Neuronal stem cell (in vitro differentiated cells): ENCODE results near the gene PARD3B.

Experiments
- DNase-seq: peaks from one replicate; pipeline ENCODE4 v3.0.0-alpha.2; 2013; ENCODE audit warnings: low spot score
- H2AFZ ChIP-seq: one replicate; pipeline ENCODE4 v1.6.1; 2013; ENCODE audit warnings: mild to moderate bottlenecking, low read length, inconsistent platforms
- H2AK5ac ChIP-seq: 2 replicates; pipeline ENCODE4 v1.6.1; 2013; ENCODE audit warnings: low read depth, mild to moderate bottlenecking, inconsistent platforms, low read length, moderate library complexity, mixed read lengths
- H2BK120ac ChIP-seq: 2 replicates; pipeline ENCODE4 v1.6.1; 2013; ENCODE audit warnings: low read depth, mild to moderate bottlenecking, inconsistent platforms, low read length, moderate library complexity, mixed read lengths
- H2BK12ac ChIP-seq: one replicate; pipeline ENCODE4 v1.6.1; 2013; ENCODE audit warnings: low read length, inconsistent platforms
- H2BK15ac ChIP-seq: 2 replicates; pipeline ENCODE4 v1.6.1; 2013; ENCODE audit warnings: mild to moderate bottlenecking, low read length, inconsistent platforms, mixed read lengths
- H2BK5ac ChIP-seq: one replicate; pipeline ENCODE4 v1.6.1; 2013; ENCODE audit warnings: inconsistent platforms, mild to moderate bottlenecking, low read length, moderate library complexity
- H3K14ac ChIP-seq: one replicate; pipeline ENCODE4 v1.6.1; 2013; ENCODE audit warnings: low read length, inconsistent platforms
- H3K18ac ChIP-seq: 2 replicates; pipeline ENCODE4 v1.6.1; 2013; ENCODE audit warnings: low read length, inconsistent platforms
- H3K23ac ChIP-seq: 2 replicates; pipeline ENCODE4 v1.6.1; 2013; ENCODE audit warnings: low read depth, mild to moderate bottlenecking, mixed read lengths, low read length, inconsistent platforms; ENCODE audit not compliant: poor library complexity
- H3K27ac ChIP-seq: replicated peaks from 3 replicates; pipeline ENCODE4 v1.5.1; 2013; ENCODE audit warnings: low read length, inconsistent platforms
- H3K27me3 ChIP-seq, 3 experiments: 2 replicates each; pipeline ENCODE4 v1.6.1; 2013; ENCODE audit warnings: low read length in 3 of 3, mild to moderate bottlenecking in 2 of 3, inconsistent platforms in 1 of 3, low read depth in 1 of 3, mixed read lengths in 1 of 3, moderate library complexity in 1 of 3; ENCODE audit not compliant: control insufficient read depth in 3 of 3, insufficient read depth in 3 of 3
- H3K36me3 ChIP-seq, 2 donors: replicated peaks in 1 of 2; 2 replicates each; pipeline ENCODE4 v1.6.1; 2013; ENCODE audit warnings: low read length in 2 of 2; ENCODE audit not compliant: control insufficient read depth in 2 of 2, insufficient read depth in 2 of 2
- H3K4ac ChIP-seq: 2 replicates; pipeline ENCODE4 v1.6.1; 2013; ENCODE audit warnings: inconsistent platforms, mild to moderate bottlenecking, low read length, moderate library complexity
- H3K4me1 ChIP-seq, 2 donors: 1 replicate in 1 of 2; 2 replicates in 1 of 2; pipeline ENCODE4 v1.6.1; 2013; ENCODE audit warnings: low read length in 2 of 2, low read depth in 1 of 2; ENCODE audit not compliant: control insufficient read depth in 2 of 2, insufficient read depth in 1 of 2
- H3K4me2 ChIP-seq: one replicate; pipeline ENCODE4 v1.6.1; 2013; ENCODE audit warnings: mild to moderate bottlenecking, low read length, inconsistent platforms; ENCODE audit not compliant: insufficient read depth, poor library complexity, severe bottlenecking
- H3K4me3 ChIP-seq, 2 donors: 2 replicates each; pipeline ENCODE4 v1.5.1; 2013; ENCODE audit warnings: low read length in 2 of 2, mild to moderate bottlenecking in 2 of 2, inconsistent platforms in 1 of 2, moderate library complexity in 1 of 2
- H3K79me1 ChIP-seq: one replicate; pipeline ENCODE4 v1.6.1; 2013; ENCODE audit warnings: low read depth, mild to moderate bottlenecking, inconsistent platforms, low read length, moderate library complexity
- H3K9ac ChIP-seq: one replicate; pipeline ENCODE4 v1.6.1; 2013; ENCODE audit warnings: mild to moderate bottlenecking, low read depth, low read length, inconsistent platforms; ENCODE audit not compliant: poor library complexity
- H3K9me3 ChIP-seq, 2 donors: replicated peaks in 1 of 2; 2 replicates each; pipeline versions ENCODE3 to v1.6.1; 2013; ENCODE audit warnings: low read length in 2 of 2, mild to moderate bottlenecking in 2 of 2, inconsistent platforms in 1 of 2, low read depth in 1 of 2, mixed read lengths in 1 of 2, moderate library complexity in 1 of 2; ENCODE audit not compliant: control insufficient read depth in 2 of 2, insufficient read depth in 1 of 2
- H4K8ac ChIP-seq: one replicate; pipeline ENCODE4 v1.6.1; 2013; ENCODE audit warnings: low read depth, mild to moderate bottlenecking, inconsistent platforms, low read length, moderate library complexity
- H4K91ac ChIP-seq: one replicate; pipeline ENCODE4 v1.6.1; 2013; ENCODE audit warnings: low read length, low read depth, mild to moderate bottlenecking, inconsistent platforms; ENCODE audit not compliant: poor library complexity
- WGBS, 2 donors: extraction: QIAGEN DNeasy Blood & Tissue Kit; methylation state at CpG; one replicate each; pipeline ENCODE4 v1.1.7; 2013; ENCODE audit warnings: missing lambda C conversion rate in 2 of 2, mixed read lengths in 1 of 2; ENCODE audit not compliant: insufficient read length in 2 of 2, insufficient replicate concordance in 1 of 2; ENCODE audit errors: extremely low coverage in 2 of 2; 5-methylcytosine and 5-hydroxymethylcytosine counted together

PARD3B gene

DNA sequence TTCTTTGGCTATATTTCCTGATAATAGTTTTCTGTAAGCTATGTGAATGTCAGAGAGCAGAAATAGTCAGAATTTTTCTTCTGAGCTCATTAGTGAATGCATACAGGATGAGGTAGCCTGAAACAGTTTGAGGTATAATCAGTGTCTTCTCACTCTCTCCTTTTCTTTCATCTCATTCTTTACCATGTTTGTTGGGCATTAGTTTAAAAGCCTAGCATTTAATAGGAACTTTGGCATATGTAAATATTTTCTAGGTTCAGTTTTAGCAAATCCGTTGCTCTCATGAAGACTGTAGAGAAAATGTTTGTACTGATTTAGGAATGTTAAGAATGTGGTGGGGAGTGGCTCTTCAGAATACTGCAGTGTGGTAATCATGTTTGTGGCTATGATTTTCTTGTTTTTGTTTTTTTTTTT, 119.4 kb downstream of the PARD3B start:
- Histone ChIP-seq H3K27ac (no peak overlapping the region), H2BK12ac (no peak overlapping the region), H2AK5ac (no peak overlapping the region), H4K91ac (no peak overlapping the region), H3K27me3 (no peaks in the 10 kb centered on the region), H3K14ac (no peak overlapping the region), H3K9me3 (no peaks in the 10 kb centered on the region), H2BK120ac (no peak overlapping the region), H4K8ac (no peak overlapping the region), H2BK5ac (no peak overlapping the region), H3K79me1 (no peaks in the 10 kb centered on the region), H3K9ac (no peak overlapping the region), H2AFZ (no peak overlapping the region), H3K23ac (no peak overlapping the region), H2BK15ac (no peak overlapping the region), H3K36me3 (no peaks in the 10 kb centered on the region), H3K18ac (no peak overlapping the region), H3K4me3 (no peak overlapping the region), H3K4ac (no peak overlapping the region), H3K4me2 (no peak overlapping the region), H3K4me1 (peaks cover 3 to 4% of the 10 kb centered on the region in 2 donors)
- no CpG with 5 or more reads among the region's 1 CpG for WGBS, 2 donors
- no peak for DNase-seq

DNA sequence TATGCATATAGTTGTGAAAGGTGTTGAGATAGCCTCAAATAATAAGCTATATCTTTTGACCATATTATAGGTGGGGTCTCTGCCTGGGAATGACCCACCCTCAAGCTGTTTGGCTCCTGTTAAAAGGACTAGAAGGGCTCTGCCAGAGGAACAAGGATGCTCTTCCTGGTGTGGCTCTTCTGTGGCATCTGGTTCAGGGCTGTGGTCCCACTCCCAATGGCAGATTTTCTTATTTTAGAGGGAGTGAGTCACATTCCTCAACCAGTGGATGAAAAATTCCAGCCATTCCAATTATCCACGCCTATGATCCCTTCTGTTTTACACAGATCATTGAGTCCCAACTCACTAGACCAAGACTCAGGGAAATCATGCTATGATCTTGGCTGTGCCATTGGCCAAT, 119.9 kb downstream of the PARD3B start:
- H2AFZ ChIP-seq = no peak overlapping the region
- no peak overlapping the region for H2BK120ac ChIP-seq
- H3K9me3 ChIP-seq = no peaks in the 10 kb centered on the region
- no peak overlapping the region for H3K4me3 ChIP-seq
- no peak overlapping the region for H4K8ac ChIP-seq
- H3K14ac ChIP-seq = no peak overlapping the region
- no peak overlapping the region for H3K4ac ChIP-seq
- H3K18ac ChIP-seq = no peak overlapping the region
- H3K79me1 ChIP-seq = no peaks in the 10 kb centered on the region
- H2BK15ac ChIP-seq = no peak overlapping the region
- H2BK12ac ChIP-seq = no peak overlapping the region
- WGBS, 2 donors = no CpG with 5 or more reads among the region's 1 CpG
- no peak overlapping the region for H3K23ac ChIP-seq
- no peaks in the 10 kb centered on the region for H3K27me3 ChIP-seq
- no peak overlapping the region for H3K9ac ChIP-seq
- no peaks in the 10 kb centered on the region for H3K36me3 ChIP-seq
- no peak overlapping the region for H3K27ac ChIP-seq
- H2BK5ac ChIP-seq = no peak overlapping the region
- H4K91ac ChIP-seq = no peak overlapping the region
- no peak overlapping the region for H2AK5ac ChIP-seq
- no peak for DNase-seq
- peaks cover 3 to 4% of the 10 kb centered on the region in 2 donors for H3K4me1 ChIP-seq
- no peak overlapping the region for H3K4me2 ChIP-seq

DNA sequence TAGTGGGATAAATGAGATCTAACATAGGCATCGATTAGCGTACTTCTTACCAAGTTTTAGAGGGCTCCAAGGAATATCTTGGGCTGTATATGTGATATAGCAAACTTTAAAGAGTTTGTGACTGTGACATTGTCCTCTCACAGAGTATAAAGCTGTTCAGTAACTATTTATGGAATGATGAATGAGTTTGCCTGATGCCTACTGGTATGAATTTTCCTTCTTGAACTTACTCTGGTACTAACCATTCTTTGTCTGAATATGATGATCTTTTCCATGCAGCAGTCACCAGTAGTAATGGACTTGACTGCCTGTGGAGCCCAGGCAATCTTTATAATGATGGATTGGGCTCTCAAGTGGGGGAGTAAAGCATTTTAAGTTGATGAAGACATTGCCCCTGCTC, 120.5 kb downstream of the PARD3B start:
- H3K23ac ChIP-seq = no peak overlapping the region
- no peak overlapping the region for H2AK5ac ChIP-seq
- H3K9me3 ChIP-seq = no peaks in the 10 kb centered on the region
- H2BK15ac ChIP-seq = no peak overlapping the region
- no peak overlapping the region for H3K4ac ChIP-seq
- no peak overlapping the region for H3K4me2 ChIP-seq
- H2BK12ac ChIP-seq = no peak overlapping the region
- peaks cover 3 to 4% of the 10 kb centered on the region in 2 donors for H3K4me1 ChIP-seq
- no peaks in the 10 kb centered on the region for H3K27me3 ChIP-seq
- H3K79me1 ChIP-seq = no peaks in the 10 kb centered on the region
- H4K91ac ChIP-seq = no peak overlapping the region
- H3K18ac ChIP-seq = no peak overlapping the region
- no peak overlapping the region for H3K27ac ChIP-seq
- H2BK120ac ChIP-seq = no peak overlapping the region
- no peak overlapping the region for H2AFZ ChIP-seq
- WGBS, 2 donors = no CpG with 5 or more reads among the region's 2 CpGs
- H3K14ac ChIP-seq = no peak overlapping the region
- H3K4me3 ChIP-seq = no peak overlapping the region
- no peak for DNase-seq
- H3K9ac ChIP-seq = no peak overlapping the region
- H4K8ac ChIP-seq = no peak overlapping the region
- no peaks in the 10 kb centered on the region for H3K36me3 ChIP-seq
- no peak overlapping the region for H2BK5ac ChIP-seq

- no peak overlapping the region for H2BK12ac ChIP-seq
- no peak overlapping the region for H3K14ac ChIP-seq
- peaks cover 3 to 4% of the 10 kb centered on the region in 2 donors for H3K4me1 ChIP-seq
- H2AK5ac ChIP-seq = no peak overlapping the region
- H3K4me2 ChIP-seq = no peak overlapping the region
- no peak overlapping the region for H2BK15ac ChIP-seq
- H2BK120ac ChIP-seq = no peak overlapping the region
- WGBS, 2 donors = no CpG with 5 or more reads among the region's 2 CpGs
- no peak overlapping the region for H3K9ac ChIP-seq
- H3K36me3 ChIP-seq = no peaks in the 10 kb centered on the region
- no peak overlapping the region for H2AFZ ChIP-seq
- H3K4ac ChIP-seq = no peak overlapping the region
- H3K23ac ChIP-seq = no peak overlapping the region
- no peak overlapping the region for H2BK5ac ChIP-seq
- no peak overlapping the region for H4K8ac ChIP-seq
- no peaks in the 10 kb centered on the region for H3K79me1 ChIP-seq
- no peaks in the 10 kb centered on the region for H3K27me3 ChIP-seq
- H4K91ac ChIP-seq = no peak overlapping the region
- H3K9me3 ChIP-seq = no peaks in the 10 kb centered on the region
- H3K27ac ChIP-seq = no peak overlapping the region
- no peak overlapping the region for H3K4me3 ChIP-seq
- DNase-seq = no peak
- no peak overlapping the region for H3K18ac ChIP-seq
Observed at GRCh38 chr2:204667990-204668389, 122.7 kb downstream of the PARD3B start.
